Measurements from ENCODE around the gene SERINC3.

GRCh38 chr20:44517454-44517853, 4.4 kb downstream of the SERINC3 start:
- no peak for TF ChIP-seq CTCF (IDR thresholded peaks at IDR 0.05)
- no peak for TF ChIP-seq POLR2A (IDR thresholded peaks at IDR 0.05)

All from testis (tissue), 2 donors.